Chondrocyte (in vitro differentiated cells): ENCODE data around the gene ACP7. TPM values are rescaled to one million over a fixed set of nuclear protein-coding genes. Genes with fewer than 3 reads are reported as not detected.
"Not testable (repeated sequence)": the region's sequence is repeated elsewhere in the genome, so short reads cannot be mapped to it uniquely, and the experiment has no call there.

Source experiments
- DNase-seq: peaks from one replicate; pipeline ENCODE4 v3.0.0; 2021; ENCODE audit warnings: mixed read lengths, low spot score
- H3K27ac Mint-ChIP-seq: one replicate; pipeline ENCODE4 v1.8.0; 2021; ENCODE audit warnings: mild to moderate bottlenecking, moderate library complexity, mixed read lengths; ENCODE audit not compliant: unreplicated experiment
- H3K27me3 Mint-ChIP-seq: 2 replicates; pipeline ENCODE4 v1.8.0; 2021; ENCODE audit warnings: low read depth, mixed read lengths
- H3K36me3 Mint-ChIP-seq: 2 replicates; pipeline ENCODE4 v1.8.0; 2021; ENCODE audit warnings: low read depth, mixed read lengths
- H3K4me1 Mint-ChIP-seq: 2 replicates; pipeline ENCODE4 v1.8.0; 2021; ENCODE audit warnings: low read depth, mild to moderate bottlenecking, mixed read lengths
- H3K4me3 Mint-ChIP-seq: one replicate; pipeline ENCODE4 v1.8.0; 2021; ENCODE audit warnings: mild to moderate bottlenecking, moderate library complexity, mixed read lengths; ENCODE audit not compliant: unreplicated experiment
- H3K9me3 Mint-ChIP-seq: 2 replicates; pipeline ENCODE4 v1.8.0; 2021; ENCODE audit warnings: low read depth, mixed read lengths
- total RNA-seq: library from RNA; stranded (reverse); gene quantifications from 3 replicates; pipeline ENCODE4 v1.2.1, GENCODE V29; 2021
- TF ChIP-seq, protein P1 (sequence below): fragments of 200-600 bp; sonication (generic); IDR thresholded peaks from 2 replicates; pipeline ENCODE4 v1.5.0; 2021; ENCODE audit warnings: antibody characterized with exemption, mild to moderate bottlenecking, moderate library complexity

The ACP7 gene
- total RNA-seq, 1 donor from 2014 or later = not detected

DNA sequence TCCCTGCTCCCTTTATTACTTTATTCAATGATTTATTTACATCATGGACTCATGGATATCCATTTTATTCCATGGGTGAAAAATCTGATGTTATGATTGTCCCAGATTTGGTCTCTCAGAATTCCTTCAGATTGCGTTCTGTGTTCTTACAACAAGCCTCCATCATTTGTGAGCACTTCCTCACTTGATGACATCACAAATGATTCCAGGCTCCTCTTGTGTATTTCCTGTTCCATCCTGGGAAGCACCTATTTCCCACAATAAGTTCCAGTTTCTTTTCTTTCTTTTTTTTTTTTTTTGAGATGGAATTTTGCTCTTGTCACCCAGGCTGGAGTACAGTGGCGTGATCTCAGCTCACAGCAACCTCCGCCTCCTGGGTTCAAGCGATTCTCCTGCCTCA lies 6.7 kb downstream of the ACP7 start:
- no peaks in the 10 kb centered on the region for H3K4me1 Mint-ChIP-seq
- H3K27ac Mint-ChIP-seq = no peak overlapping the region

GRCh38 chr19:39095799-39096540 lies 11.8 kb downstream of the ACP7 start:
- H3K36me3 Mint-ChIP-seq, H3K4me1 Mint-ChIP-seq, H3K27ac Mint-ChIP-seq, H3K4me3 Mint-ChIP-seq, DNase-seq, H3K9me3 Mint-ChIP-seq: not testable (repeated sequence)
- H3K27me3 Mint-ChIP-seq = peaks cover 33% of the 10 kb centered on the region

More for the DNA sequence above, 6.7 kb downstream of the ACP7 start:
- no peak for DNase-seq
- H3K36me3 Mint-ChIP-seq = no peaks in the 10 kb centered on the region
- H3K27me3 Mint-ChIP-seq = peaks cover 54% of the 10 kb centered on the region
- H3K9me3 Mint-ChIP-seq = no peaks in the 10 kb centered on the region
- TF ChIP-seq, protein P1, sequence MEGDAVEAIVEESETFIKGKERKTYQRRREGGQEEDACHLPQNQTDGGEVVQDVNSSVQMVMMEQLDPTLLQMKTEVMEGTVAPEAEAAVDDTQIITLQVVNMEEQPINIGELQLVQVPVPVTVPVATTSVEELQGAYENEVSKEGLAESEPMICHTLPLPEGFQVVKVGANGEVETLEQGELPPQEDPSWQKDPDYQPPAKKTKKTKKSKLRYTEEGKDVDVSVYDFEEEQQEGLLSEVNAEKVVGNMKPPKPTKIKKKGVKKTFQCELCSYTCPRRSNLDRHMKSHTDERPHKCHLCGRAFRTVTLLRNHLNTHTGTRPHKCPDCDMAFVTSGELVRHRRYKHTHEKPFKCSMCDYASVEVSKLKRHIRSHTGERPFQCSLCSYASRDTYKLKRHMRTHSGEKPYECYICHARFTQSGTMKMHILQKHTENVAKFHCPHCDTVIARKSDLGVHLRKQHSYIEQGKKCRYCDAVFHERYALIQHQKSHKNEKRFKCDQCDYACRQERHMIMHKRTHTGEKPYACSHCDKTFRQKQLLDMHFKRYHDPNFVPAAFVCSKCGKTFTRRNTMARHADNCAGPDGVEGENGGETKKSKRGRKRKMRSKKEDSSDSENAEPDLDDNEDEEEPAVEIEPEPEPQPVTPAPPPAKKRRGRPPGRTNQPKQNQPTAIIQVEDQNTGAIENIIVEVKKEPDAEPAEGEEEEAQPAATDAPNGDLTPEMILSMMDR = no peak
- H3K4me3 Mint-ChIP-seq = no peak overlapping the region

DNA sequence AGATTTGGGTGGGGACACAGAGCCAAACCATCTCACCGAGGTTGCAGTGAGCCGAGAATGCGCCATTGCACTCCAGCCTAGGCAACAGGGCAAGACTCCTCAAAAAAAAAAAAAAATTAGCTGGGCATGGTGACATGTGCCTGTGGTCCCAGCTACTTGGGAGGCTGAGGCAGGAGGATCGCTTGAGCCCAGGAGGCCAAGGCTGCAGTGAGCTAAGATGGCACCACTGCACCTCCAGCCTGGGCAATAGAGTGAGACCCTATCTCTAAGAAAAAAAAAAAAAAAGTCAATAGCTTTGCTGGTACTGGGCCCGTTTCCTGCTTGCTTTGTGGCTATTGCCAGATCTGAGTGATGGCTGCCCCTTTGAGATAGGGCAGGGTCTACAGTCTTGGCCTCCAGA lies 13.1 kb downstream of the ACP7 start:
- Mint-ChIP-seq H3K9me3 (no peaks in the 10 kb centered on the region), H3K27ac (no peak overlapping the region), H3K4me3 (no peak overlapping the region), H3K4me1 (no peaks in the 10 kb centered on the region), H3K36me3 (no peaks in the 10 kb centered on the region), H3K27me3 (peaks cover 33% of the 10 kb centered on the region)
- no peak for DNase-seq
- TF ChIP-seq, protein P1 = no peak

DNA sequence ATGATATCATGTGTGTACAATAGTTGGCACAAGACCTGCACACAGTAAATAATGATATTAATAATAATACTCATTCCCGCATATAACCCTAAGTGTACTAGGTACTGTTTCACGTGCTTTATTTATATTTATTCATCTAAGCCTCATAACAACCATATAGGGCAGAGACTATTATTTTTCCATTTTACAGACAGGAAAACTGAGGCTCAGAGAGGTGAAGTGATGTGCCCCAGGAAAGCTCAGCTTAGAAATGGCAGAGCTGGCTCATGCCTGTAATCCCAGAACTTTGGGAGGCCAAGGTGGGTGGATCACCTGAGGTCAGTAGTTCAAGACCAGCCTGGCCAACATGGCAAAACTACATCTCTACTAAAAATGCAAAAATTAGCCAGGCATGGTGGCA lies 13.6 kb downstream of the ACP7 start:
- no peak overlapping the region for H3K27ac Mint-ChIP-seq
- peaks cover 33% of the 10 kb centered on the region for H3K27me3 Mint-ChIP-seq
- TF ChIP-seq, protein P1 = no peak
- no peaks in the 10 kb centered on the region for H3K36me3 Mint-ChIP-seq
- H3K4me3 Mint-ChIP-seq = no peak overlapping the region
- H3K4me1 Mint-ChIP-seq = no peaks in the 10 kb centered on the region
- no peak for DNase-seq
- H3K9me3 Mint-ChIP-seq = no peaks in the 10 kb centered on the region

- no peaks in the 10 kb centered on the region for H3K4me1 Mint-ChIP-seq
- no peak overlapping the region for H3K27ac Mint-ChIP-seq
- TF ChIP-seq, protein P1 = no peak
- peaks cover 29% of the 10 kb centered on the region for H3K27me3 Mint-ChIP-seq
- H3K36me3 Mint-ChIP-seq = no peaks in the 10 kb centered on the region
- H3K9me3 Mint-ChIP-seq = no peaks in the 10 kb centered on the region
- DNase-seq = no peak
- H3K4me3 Mint-ChIP-seq = no peak overlapping the region
These were observed 14.4 kb downstream of the ACP7 start for GRCh38 chr19:39098365-39099269.
